Measurements from ENCODE around the gene KIF26B. TPM values are rescaled to one million over a fixed set of nuclear protein-coding genes. Genes with fewer than 3 reads are reported as not detected.

The KIF26B gene
- total RNA-seq, 1 donor from 2014 or later: 1.1 TPM

- intact Hi-C loops (cut with DNase I): no loop called here
- no peak for DNase-seq (ENCODE audit: low spot score)
Measured at GRCh38 chr1:245225322-245226202, 70.8 kb downstream of the KIF26B start.

GRCh38 chr1:245226203-245226499 lies 71.4 kb downstream of the KIF26B start:
- intact Hi-C loops (cut with DNase I): no loop called here
- DNase-seq (ENCODE audit: low spot score): no peak

GRCh38 chr1:245229051-245229450 lies 74.3 kb downstream of the KIF26B start:
- no peak for DNase-seq (ENCODE audit: low spot score)
- intact Hi-C loops (cut with DNase I): no loop called here

GRCh38 chr1:245232931-245233330 lies 78.1 kb downstream of the KIF26B start:
- no peak for DNase-seq (ENCODE audit: low spot score)
- intact Hi-C loops (cut with DNase I): no loop called here

- DNase-seq (ENCODE audit: low spot score): no peak
- intact Hi-C loops (cut with DNase I): no loop called here
Measured at GRCh38 chr1:245234217-245235081, 79.7 kb downstream of the KIF26B start.

- DNase-seq (ENCODE audit: low spot score): no peak
- intact Hi-C loops (cut with DNase I): no loop called here
Measured at GRCh38 chr1:245235156-245235555, 80.4 kb downstream of the KIF26B start.

GRCh38 chr1:245240648-245241165 lies 85.9 kb downstream of the KIF26B start:
- intact Hi-C loops (cut with DNase I): no loop called here
- DNase-seq (ENCODE audit: low spot score): no peak

GRCh38 chr1:245241526-245242130 lies 86.8 kb downstream of the KIF26B start:
- intact Hi-C loops (cut with DNase I): no loop called here
- no peak for DNase-seq (ENCODE audit: low spot score)

GRCh38 chr1:245242989-245243388 lies 88.2 kb downstream of the KIF26B start:
- no peak for DNase-seq (ENCODE audit: low spot score)
- intact Hi-C loops (cut with DNase I): no loop called here

- intact Hi-C loops (cut with DNase I): no loop called here
- DNase-seq (ENCODE audit: low spot score): no peak
Measured at GRCh38 chr1:245245021-245245667, 90.4 kb downstream of the KIF26B start.

GRCh38 chr1:245246433-245246832 lies 91.6 kb downstream of the KIF26B start:
- DNase-seq (ENCODE audit: low spot score): no peak
- intact Hi-C loops (cut with DNase I): no loop called here

GRCh38 chr1:245247356-245247755 lies 92.6 kb downstream of the KIF26B start:
- no peak for DNase-seq (ENCODE audit: low spot score)

GRCh38 chr1:245247801-245248200 lies 93.0 kb downstream of the KIF26B start:
- intact Hi-C loops (cut with DNase I): no loop called here

More at GRCh38 chr1:245247356-245247755, 92.6 kb downstream of the KIF26B start:
- intact Hi-C loops (cut with DNase I): no loop called here

GRCh38 chr1:245248231-245248731 lies 93.5 kb downstream of the KIF26B start:
- DNase-seq (ENCODE audit: low spot score): no peak
- intact Hi-C loops (cut with DNase I): no loop called here

More at GRCh38 chr1:245247801-245248200, 93.0 kb downstream of the KIF26B start:
- no peak for DNase-seq (ENCODE audit: low spot score)

- no peak for DNase-seq (ENCODE audit: low spot score)
- intact Hi-C loops (cut with DNase I): no loop called here
Measured at GRCh38 chr1:245255783-245256182, 101.0 kb downstream of the KIF26B start.

- no peak for DNase-seq (ENCODE audit: low spot score)
- intact Hi-C loops (cut with DNase I): no loop called here
Measured at GRCh38 chr1:245256528-245256927, 101.7 kb downstream of the KIF26B start.

GRCh38 chr1:245258271-245258920 lies 103.6 kb downstream of the KIF26B start:
- DNase-seq (ENCODE audit: low spot score): no peak
- intact Hi-C loops (cut with DNase I): no loop called here

GRCh38 chr1:245260110-245260882 lies 105.5 kb downstream of the KIF26B start:
- no peak for DNase-seq (ENCODE audit: low spot score)
- intact Hi-C loops (cut with DNase I): no loop called here

Data from cardiac septum (tissue), 1 donor.